NCI-H1436 (cell line): Measurements from ENCODE around the gene FAM118A.
A peak's percentile ranks its signal among the peaks of the same experiment; 100 is the strongest.
"Not testable (repeated sequence)": the region's sequence is repeated elsewhere in the genome, so short reads cannot be mapped to it uniquely, and the experiment has no call there.

Experiments used
- DNase-seq: peaks from one replicate; lab custom pipeline; 2025; lab: John Stamatoyannopoulos, UW

FAM118A gene

DNA sequence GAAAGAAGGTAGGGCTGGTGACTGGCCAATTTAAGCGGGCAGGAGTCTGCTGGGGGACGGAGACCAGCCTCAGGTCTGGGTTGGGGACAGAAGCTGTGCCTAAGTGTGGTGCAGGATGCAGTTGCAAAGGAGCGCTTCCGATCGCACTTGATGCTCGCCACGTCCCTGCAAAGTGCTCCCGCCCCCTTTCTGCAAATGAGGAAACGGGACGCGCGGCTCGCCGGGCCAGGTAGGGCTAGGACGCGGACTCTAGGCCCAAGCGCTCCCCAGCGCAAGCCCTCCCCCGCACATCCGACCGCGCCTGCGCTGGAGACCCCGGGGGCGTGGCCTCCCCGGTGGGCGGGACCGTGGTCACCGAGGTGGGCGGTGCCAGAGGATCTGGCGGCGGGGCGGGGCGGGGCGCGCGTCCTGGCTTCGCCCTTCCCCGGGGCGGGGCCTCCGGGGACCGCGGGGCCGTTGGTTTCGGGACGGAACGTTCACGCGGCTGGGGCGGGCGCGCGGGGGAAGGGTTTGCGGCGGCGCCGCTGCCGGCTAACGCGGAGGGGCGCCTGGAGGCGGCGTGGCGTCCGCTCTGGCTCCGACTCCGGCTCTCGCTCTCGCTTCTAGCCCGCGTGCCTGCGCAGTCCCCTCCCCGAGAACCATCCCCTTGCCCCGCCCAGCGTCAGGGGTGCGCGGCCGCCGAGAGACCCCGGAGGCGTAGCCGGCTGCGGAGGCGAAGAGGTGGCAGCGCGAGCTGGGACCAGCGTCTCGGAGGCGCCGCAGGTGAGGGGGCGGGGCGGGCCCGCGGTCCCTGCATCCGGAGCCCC, at the start of gene FAM118A:
Gene FAM118A, plus strand, starts transcription at position 513 of the 806 bp plus-strand sequence. CDS start 12,446 bp downstream, outside the sequence.
- DNase-seq: peak; percentile 92

- not testable (repeated sequence) for DNase-seq
Observed at GRCh38 chr22:45260395-45260759, 49.4 kb upstream of the FAM118A start.

GRCh38 chr22:45261407-45262088, 48.2 kb upstream of the FAM118A start:
- DNase-seq: no peak

GRCh38 chr22:45262195-45262930, 47.4 kb upstream of the FAM118A start:
- no peak for DNase-seq

- no peak for DNase-seq
Observed at GRCh38 chr22:45262931-45263462, 46.7 kb upstream of the FAM118A start.

DNA sequence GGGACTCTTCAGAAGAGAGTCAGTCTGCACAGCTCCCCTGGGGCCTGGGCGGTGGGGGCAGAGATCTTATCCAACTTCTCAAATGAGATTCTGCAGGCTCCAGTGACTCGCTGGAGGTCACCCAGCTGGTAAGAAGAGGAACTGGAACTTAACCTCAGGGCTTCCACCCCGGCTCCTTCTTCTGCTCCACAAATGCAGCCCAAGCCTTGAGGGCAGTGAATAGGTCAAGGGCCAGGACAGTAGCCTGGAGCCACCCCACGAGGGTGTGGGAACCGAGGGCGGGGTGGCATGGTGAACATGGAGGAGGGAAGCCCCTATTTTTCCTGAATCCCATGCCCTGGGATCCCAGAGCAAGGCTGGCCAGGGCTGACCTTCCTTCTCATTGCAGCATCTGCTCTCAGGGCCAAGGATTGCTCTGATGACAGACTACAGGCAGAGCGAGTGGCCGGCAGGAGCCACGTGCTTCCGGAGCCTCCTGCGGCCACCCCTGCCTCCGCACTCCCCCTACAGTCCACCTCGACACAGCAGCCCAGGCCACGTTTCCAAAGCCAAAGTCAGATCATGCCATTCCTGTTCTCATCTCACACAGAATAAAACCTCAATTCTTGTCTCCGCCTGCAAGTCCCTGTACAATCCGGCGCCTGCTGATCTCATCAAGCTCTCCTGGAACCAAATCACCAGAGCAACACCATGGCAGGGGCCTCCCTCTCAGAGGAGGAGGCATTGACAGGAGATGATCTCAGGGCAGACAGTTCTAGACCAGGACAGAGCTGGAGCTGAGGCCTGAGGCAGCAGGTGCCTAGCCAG, 46.1 kb upstream of the FAM118A start:
- no peak for DNase-seq

- DNase-seq: no peak
Observed at GRCh38 chr22:45265535-45265934, 44.2 kb upstream of the FAM118A start.

DNA sequence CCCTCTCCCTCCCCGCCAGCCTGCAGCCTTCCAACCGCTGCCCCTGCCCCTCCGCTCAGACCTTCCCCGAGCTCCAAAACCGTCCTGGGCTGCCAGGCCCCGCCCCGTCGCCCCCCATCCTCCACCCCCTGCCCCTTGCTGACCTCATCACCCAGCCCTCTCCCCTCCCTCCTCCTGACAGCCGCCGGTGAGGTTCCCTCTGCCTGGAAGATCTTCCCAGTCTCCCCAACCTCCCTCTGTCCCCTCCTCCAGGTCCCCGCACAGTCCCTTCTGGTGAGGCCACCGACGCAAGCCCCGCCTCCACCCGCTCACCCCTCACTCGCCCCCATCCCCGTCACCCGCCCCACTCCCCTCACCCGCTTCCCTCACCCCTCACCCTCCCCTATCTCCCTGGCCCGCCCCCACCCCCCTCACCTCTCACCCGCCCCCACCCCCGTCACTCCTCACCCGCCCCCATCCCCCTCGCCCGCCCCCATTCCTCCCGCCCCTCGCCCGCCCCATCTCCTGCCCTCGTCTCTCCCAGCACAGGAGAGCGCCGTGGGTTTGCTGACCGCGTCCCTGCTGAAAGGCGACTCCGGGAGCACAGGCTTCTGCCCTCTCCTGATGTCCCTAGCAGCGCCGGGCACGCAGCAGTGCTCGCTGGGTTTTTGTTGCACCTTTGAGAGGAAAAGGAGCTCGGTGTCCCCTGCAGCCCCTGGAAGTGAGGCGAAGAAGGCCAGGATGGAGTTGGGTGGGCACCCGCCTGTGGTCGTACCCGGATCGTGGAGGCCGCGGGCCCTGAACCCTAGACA, 41.4 kb upstream of the FAM118A start:
- peak; percentile 71 for DNase-seq

DNA sequence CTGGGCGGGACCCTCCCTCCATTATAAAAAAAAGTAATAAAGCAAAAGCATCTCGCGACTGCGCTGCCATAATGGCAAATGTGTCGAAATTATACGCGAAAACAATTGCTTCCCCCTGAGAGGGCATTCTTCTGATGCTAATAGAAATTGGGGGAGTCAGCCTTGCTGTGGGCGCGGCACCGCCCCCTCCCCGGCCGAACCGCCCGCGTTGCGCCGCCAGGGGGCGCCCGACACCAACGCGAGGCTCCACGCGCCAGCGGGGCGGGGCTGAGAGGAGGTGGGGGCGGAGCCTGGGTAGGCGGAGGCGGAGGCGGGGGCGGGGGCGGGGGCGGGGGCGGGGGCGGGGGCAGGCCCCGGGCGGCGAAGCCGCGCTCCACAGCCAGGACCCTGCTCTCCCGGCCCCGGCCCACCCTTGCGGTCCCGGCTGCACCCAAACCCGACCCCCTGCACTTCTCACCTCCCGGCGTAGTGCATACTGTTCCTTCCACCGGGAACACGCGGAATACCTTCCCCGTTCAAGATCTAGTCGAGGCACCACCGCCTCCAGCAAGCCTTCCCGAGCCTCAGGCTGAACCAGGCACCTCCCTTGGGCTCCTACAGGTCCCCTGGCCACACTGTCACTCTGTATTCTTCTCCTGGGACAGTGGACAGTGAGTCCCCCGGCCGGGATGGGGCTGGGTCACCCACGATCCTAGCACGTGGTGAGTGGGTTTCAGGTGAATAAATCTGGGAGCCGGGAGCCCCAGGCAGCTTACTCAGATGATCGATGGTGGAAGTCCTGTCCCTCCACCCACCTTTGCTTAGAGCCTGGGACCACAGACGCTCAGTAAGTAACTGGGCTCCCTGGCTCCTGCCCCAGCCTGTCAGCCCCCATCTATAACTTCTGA, 40.5 kb upstream of the FAM118A start:
- peak; percentile 75 for DNase-seq

DNA sequence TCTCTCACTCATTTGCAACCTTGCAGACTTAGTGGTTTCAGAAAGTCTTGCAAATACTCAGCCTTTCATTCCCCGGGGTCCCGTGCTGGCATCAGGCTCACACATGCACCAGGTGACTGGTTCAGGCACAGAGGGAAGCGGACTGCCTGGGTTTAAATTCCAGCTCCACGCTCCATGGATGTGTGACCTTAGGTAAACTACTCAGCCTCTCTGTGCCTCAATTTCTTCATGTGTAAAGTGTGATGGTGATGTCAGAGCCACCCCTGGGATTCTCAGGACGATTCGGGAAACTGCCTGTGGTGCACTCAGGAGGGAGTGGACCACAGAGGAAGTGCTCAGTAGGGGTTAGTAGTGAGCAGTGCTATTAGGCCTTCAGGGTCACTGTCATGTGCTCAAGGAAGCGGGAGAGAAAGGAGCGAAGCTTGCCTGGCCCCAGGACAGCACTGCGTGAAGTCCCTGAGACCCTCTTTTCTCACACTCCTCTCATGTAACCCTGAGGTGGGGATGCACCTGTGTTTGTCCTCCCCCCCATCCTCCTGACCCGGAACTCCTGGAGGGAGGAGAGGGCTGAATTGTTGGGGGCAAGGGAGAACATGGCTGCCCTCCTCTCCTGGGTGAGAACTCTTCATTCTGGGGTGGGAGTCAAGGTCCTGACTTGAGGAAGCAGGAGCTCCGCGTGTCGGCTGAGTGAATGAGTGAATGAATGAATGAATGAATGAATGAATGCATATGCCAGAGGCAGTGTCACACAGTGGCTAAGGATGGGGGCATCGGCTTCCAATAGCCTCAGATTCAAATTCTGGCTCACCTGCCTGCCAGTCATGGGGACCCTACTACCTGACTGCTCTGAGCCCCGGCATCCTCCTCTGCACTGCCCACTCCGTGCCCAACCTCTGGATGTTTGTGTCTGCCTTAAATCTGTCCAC, 39.4 kb upstream of the FAM118A start:
- DNase-seq: no peak

DNA sequence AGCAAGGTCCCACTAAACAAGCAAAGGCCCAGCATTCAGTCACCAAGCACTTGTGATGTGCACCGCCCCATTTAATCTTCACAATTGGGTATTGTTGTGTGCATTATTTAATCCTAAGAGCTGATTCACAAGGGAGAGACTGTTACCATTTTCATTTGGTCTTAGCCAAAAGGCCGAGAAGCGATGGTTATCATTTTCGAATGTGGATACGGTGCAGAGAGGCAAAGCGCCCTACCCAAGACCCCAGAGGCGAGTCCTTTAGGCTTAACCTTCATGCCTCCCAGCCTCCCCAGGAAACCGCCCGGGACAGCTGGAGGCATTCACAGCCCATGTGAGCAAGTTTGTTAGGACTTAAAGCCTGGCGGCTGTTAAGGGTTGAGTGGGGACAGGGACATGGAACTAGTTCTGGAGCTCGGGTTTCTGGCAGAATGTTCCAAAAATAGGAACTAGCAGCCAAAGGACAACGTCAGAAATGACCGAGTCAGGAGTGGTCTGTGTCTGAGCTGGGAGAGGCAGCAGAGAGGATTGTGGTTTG, 38.0 kb upstream of the FAM118A start:
- no peak for DNase-seq

GRCh38 chr22:45272498-45272897, 37.2 kb upstream of the FAM118A start:
- DNase-seq: no peak

DNA sequence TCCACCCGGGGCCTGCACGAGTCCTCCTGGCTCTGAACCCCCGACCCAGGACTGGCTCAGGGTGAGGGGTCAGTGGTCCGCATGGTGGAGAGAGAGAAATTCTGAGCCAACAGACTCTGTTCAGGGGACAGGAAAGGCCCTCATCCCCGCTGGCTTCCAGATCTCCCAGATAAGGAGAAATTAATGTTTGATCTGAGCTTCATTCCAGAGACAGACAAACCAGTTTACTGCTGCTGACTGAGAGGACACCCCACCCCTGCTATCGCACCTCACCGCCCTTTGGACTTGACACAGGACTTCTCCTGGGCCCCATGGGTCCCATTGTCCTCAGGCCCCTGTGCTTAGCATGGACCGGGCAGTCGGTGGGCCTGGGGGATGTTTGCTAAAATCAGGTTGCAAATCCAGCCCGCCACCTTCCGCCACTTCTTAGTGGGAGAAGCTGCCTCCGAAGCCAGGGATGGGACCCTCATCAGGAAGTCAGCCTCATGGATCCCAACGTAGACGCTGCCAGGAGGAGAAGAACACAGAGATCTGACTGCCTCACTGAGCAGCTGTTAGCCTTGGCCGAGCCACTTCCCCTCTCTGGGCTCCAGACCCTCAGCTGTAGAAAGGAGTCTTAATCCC, 36.2 kb upstream of the FAM118A start:
- DNase-seq: no peak

DNA sequence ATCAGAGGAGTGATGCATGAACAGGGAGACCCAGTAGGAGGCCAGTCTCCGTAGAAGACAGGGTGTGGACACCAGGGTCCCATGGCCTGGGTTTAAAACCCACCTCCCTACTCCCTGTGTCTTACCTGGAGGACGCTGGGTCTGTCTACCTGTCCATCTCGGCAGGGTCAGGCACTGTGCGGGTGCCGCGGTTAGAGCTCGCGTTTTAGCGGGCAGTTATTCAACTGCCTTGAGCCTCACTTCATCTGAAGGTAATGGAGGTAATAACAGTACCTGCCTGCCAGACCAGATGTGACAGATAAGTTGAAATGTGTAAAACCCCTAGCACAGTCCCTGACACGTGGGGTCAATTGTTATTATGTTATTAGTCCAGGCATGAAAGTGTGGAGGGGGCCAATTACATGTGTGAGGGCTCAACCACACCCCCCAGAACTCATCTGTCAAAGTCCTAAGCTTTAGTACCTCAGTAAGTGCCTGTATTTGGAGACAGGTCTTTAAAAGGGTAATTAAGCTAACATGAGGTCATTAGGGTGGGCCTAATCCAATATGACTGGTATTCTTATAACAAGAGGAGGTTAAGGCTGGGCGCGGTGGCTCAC, 33.1 kb upstream of the FAM118A start:
- no peak for DNase-seq

DNA sequence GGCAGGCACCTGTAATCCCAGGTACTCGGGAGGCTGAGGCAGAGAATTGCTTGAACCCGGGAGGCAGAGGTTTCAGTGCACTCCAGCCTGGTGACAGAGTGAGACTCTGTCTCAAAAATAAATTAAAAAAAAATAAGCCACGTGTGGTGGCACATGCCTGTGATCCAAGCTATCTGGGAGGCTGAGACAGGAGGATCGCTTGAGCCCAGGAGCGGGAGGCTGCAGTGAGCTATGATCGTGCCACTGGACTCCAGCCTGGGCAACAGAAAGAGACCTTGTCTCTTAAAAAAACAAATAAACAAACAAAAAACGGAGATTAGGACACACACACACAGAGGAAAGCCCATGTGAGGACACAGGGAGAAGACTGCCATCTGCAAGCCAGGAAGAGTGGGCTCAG, 32.0 kb upstream of the FAM118A start:
- DNase-seq: not testable (repeated sequence)

DNA sequence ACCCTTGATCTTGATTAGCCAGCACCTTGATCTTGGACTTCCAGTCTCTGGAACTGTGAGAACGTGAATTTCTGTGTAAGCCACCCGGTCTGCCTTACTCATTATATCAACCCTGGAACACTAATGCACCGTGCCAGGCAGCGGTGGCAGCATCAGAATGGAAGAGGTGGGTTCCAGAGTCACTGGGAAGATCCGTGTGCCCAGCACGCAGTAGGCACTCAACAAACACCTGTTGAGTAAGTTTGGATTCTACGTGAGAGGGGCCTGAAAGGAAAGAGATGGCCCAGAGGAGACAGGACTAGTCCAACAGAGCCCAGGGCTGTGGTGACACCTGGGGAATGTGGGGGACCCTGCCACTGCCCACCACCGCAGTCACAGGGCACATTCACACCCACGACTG, 31.6 kb upstream of the FAM118A start:
- no peak for DNase-seq

DNA sequence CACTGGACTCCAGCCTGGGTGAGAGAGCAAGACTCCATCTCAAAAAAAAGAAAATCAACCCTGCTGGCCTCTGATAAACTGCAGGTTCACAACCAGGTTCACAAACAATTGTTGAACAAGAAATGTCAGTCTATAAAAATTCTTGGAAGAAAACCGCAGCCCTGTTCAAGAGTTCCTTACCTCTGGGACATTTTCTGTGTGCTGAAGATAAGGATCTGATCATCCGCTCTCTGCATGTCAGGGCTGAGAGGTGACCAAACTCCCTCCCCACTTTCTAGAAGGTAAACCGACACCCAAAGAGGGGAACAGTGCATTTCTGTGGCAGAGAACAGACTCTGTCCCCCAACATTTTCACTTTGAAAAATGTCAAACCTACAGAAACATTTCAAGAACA, 29.1 kb upstream of the FAM118A start:
- DNase-seq: no peak

DNA sequence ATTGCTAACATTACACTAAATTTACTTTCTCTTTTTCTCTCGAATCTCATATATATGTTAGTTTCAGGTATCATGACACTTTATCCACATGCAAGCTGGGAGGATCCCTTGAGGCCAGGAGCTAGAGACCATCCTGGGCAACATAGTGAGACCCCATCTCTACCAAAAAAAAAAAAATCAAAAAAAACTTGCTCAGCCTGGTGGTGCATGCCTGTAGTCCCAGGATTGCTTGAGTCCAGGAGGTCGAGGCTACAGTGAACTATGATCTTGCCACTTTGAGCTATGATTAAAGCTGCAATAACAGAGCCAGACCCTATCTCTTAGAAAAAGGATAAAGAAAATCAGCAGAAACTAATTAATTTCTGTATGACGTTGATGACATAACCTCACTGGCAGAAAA, 28.7 kb upstream of the FAM118A start:
- no peak for DNase-seq
